Stimulated activated CD4-positive, alpha-beta T cell treated with anti-CD3 and anti-CD28 coated beads, Interleukin-4, amount 100 ng/mL, for 4 hours (primary cell): ENCODE measurements around the gene TXNL1.
"Not testable (repeated sequence)": the region's sequence is repeated elsewhere in the genome, so short reads cannot be mapped to it uniquely, and the experiment has no call there.

Experiments used
- DNase-seq, 2 experiments: peaks; one replicate each; pipeline ENCODE4 v3.0.0-alpha.2; 2020

The TXNL1 gene

DNA sequence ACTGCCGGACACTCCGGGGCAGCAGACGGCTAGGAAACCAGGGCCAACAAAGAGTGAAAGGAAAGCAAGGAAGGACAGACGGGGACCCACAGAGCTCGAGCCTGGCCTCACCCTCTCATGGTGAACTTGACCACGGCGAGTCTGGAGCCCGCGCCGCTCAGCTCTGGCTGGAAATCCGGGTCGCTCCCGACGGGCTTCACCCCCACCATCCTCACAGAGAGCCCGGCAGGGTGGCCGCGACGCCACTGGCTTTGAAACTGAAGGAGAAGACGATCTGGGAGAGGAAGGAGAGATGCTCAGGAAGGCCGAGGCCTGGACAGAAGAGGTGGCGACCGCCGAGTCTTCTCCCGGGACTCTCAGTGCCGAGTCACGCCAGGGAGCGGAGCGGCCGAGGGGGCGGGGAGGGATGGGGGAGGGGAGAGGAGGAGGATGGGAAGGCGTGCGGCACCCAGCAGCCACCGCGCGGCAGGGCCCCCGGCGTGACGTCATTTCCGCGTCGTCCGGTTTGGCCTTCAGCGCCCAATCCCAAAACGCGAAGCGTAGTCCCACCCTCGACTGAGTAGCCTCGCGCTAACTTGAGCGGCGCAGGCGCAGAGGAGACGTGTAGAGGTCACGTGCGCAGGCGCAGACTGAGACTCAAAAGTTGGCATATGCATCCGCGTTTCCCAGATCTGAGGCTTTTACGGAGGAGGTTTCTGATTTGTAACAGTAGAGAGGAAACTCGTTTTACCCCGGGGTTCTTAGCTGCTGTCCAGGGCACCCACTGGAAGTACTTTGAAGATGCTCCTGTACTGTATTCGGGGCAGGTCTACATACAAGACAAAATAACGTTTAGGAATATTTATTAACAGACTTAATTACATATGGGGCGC, at the start of gene TXNL1:
TXNL1 (minus strand) TSS at position 361 of the 872 bp plus-strand sequence; CDS start at position 209, 152 bp downstream.
- DNase-seq, result peak; percentile 100

DNA sequence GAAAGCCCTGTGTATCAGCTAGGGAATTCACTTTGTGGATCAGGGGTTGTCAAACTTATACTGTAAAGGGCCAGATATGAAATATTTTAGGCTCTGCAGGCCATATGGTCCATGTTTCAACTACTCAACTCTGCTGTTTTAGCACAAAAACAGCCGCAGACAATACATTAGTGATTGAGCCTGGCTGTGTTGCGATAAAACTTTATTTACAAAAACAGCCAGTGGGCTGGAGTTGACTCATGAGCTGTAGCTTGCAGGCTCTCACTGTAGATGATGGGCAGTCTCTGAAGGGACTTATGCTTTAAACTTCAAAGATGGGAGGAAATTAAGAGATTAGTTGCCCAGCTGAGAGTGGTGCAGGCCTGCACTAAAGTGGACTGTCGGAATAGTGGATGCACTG, 45.9 kb upstream of the TXNL1 start:
- DNase-seq, result no peak

- no peak for DNase-seq
Observed at GRCh38 chr18:56678836-56679565, 40.6 kb upstream of the TXNL1 start.

GRCh38 chr18:56676639-56677038, 38.2 kb upstream of the TXNL1 start:
- no peak for DNase-seq

DNA sequence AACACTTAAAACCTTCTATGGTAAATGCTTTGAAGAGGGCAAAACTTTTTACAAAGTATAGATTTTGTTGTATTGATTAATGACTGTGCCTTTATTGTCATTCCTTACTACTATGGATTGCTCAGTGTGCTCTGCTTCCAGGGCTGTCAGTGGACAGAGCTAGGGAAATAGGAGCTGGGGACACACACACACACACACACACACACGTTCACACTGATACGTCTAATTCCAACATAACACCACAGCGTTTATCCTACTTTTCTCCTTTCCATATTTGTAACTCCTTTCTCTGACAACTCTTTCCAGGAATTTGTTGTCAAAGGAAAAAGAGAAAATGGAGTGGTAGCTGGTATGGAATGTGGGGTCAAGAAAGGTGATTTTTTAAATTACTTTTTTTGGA, 34.6 kb upstream of the TXNL1 start:
- DNase-seq, result no peak

- no peak for DNase-seq
Observed at GRCh38 chr18:56672391-56672790, 34.0 kb upstream of the TXNL1 start.

- DNase-seq, result no peak
Observed at GRCh38 chr18:56662902-56663301, 24.5 kb upstream of the TXNL1 start.

- DNase-seq, result no peak
Observed at GRCh38 chr18:56662502-56662901, 24.1 kb upstream of the TXNL1 start.

DNA sequence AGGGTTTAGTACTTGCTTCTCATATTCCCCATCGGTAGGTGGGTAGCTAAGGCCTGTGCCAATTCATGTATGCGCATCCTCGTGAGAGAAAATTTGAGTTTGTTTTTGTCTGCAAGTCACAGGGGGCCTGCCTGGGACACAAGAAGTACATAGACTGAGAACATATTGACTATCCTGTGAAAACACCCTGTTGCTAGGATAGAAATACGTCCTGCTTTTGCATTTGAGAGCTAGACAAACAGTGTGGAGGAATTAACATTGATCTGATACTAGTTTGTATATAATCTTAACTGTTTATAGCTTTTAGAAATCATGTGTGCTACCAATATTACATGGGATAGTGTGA, 23.6 kb upstream of the TXNL1 start:
- no peak for DNase-seq

DNA sequence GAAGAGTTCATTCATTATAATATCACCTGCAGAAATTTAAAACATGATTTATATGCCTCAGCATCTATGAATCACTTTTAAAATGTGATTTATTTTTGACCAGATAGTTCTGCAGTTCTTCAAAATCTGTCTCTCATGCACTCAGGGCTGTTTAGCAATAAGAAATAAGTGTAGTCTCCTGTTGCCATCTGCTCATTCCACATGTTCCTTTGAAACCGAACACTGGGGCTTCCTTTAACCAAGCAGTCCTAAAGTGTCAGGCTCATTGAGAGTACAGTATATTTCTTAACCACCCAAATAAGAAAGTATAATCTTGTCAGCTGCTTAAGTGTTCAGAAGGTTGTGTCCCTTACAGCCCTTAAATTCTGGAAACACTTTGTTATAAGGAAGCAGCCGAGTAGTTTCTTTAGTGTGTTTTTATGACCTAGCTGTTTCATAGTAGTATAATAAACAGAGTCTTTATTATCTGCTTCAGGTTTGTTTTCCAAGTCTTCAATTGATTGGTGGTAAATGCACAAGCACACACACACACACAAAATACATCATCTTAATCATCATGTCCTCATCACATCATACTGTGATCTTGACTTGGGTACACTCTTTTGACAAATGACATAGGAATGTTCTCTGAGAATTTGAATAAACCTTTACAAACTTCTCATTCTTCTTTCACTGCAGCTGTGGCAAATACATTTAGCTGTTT, 23.1 kb upstream of the TXNL1 start:
- no peak for DNase-seq

DNA sequence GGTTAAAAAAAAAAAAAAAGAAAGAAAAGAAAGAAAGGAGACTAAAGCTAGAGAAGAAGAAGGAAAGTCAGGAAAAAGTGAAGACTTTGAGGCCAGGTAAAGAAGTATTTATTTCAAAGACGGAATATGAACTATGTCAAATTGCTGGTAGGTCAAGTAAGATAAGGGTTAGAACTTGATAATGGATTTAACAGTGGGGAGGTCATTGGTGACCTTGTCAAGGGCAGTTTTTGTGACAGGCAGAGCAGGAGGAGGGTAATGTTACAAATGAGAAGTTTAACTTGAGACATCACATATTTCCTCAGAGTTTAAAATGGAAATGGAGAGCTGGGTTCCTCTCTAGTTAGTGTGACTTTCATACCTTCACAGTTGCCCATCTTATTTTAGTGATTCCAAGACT, 22.3 kb upstream of the TXNL1 start:
- DNase-seq, result no peak

DNA sequence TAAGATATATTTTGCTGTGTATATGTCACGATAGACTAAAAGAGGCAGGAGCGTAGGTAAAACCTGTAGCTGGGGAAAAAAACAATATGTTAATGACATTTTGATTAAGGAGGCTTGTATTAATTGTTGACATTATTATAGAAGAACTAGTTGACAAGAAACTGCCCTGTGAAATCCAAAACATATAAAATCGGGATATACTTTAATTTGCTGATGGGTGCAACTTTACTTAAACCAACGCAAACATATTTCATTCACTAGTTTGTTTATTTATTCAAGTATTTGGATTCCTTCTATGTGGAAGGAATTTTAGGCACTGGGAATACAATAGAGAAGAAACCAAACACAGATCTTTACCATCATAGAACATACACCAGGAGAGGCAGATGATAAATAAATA, 20.7 kb upstream of the TXNL1 start:
- DNase-seq, result no peak

GRCh38 chr18:56658261-56658660, 19.9 kb upstream of the TXNL1 start:
- DNase-seq, result no peak

DNA sequence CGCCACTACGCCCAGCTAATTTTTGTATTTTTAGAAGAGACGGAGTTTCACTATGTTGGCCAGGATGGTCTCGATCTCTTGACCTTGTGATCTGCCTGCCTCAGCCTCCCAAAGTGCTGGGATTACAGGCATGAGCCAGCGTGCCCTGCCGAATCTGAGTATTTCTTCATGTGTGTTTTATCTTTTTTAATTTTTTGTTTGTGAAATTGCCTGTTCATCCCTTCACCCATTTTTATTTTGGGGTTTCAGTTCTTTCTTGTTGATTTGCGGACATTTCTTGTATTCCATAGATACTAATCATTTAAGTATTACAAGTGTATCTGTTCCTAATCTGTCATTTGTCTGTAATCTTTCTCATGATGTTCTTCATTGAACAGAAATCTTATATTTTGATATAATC, 15.9 kb upstream of the TXNL1 start:
- not testable (repeated sequence) for DNase-seq

- DNase-seq, result no peak
Observed at GRCh38 chr18:56652802-56653201, 14.4 kb upstream of the TXNL1 start.

DNA sequence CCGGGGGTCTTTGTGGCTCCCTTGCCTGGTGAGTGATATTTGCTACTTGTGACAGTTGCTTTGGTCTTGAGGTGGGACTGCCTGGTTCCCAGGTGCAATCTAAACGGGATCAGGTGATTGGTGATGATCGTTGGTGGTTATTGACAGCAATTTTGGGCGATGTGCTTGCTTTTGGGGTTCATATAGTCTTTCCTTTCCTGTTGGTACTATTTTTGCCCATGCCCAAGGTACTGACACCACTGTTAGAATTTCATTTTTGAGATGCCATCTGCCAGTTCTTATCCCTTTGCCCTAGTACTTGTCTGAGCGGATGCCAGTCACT, 13.3 kb upstream of the TXNL1 start:
- no peak for DNase-seq

DNA sequence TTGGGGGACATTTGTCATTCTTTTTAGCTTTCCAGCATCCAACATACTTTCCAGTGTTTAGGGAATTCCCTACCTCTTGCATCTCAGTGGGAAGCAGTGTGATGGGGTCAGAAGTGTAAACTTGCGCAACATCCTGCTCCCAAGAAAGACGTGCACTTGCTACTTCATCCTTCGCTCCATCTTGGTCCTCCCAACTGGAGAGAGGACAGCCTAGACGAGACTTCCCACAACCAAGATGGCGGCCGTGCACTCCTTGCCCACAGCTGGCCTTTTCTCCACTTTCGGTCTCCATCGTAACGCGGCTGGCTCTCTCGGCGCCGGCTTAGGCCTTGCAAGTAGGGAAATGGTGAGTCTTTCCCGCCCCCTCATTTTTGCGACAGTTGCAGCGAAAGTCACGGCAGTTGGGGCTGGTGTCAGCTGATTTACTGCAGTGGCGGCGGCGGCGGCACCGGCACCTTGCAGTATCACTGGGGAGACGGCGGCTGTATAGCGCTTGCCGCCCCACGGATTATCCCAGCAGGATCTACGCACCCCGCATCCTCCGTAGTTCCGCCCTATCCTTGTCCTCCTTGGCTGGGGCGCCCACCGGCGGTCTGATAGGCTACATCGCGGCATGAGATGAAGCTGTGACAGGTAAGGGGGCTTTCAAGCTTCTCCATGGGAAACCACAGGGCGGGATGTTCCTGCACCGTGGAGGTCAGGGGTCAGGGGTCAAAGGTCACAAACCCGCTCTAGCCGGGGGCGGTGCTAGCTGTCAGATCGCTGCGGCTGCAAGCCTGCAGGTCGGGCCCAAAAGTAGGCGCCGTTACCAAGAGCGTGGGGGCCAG, 12.8 kb upstream of the TXNL1 start, which contains the start of gene WDR7:
WDR7 (plus strand) TSS at position 416 of the 827 bp plus-strand sequence. CDS start 21,157 bp downstream, outside the sequence.
- peak; percentile 88 to 97 for DNase-seq

DNA sequence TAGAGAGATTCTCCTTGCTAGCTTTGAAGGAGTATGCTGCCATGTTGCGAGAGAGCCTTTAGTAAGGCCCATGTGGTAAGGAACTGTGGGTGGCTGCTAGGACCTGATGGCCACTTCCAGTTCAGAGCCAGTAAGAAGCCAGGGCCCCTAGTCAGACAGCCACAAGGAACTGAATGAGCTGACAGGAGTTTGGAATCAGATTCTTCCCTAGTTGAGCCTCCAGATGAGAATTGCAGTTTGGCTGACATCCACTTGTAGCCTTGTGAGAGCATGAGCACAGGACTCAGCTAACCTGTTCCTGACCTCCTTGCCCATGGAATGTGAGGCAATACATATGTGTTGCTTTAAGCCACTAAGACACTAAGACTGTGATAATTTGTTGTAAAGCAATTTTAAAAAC, 11.6 kb upstream of the TXNL1 start:
- no peak for DNase-seq

- no peak for DNase-seq
Observed at GRCh38 chr18:56647951-56648893, 9.8 kb upstream of the TXNL1 start.

DNA sequence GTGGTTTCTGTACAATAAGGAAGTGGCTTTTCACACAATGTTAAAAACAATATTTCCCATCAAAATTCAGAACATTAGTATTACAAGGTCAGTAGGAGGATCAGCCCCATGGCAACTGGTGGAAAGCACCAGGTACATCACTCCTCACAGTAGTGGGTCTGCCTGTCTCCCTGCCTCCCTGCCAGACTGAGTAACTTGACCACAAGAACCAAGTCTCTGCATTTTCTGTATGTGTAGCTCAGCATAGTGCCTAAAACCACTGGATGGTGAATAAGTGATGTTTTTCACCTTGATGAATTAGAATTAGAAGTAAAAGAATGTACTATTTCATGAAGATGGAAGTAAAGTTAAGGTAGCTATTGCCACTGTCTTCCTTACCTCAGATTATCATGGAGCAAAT, 8.7 kb upstream of the TXNL1 start:
- DNase-seq, result no peak

GRCh38 chr18:56645415-56646016, 7.1 kb upstream of the TXNL1 start:
- no peak for DNase-seq
